HEK293 (cell line): ENCODE results near the gene OR5K4.

ENCODE experiments used
- CTCF ChIA-PET: fragments of 350-600 bp; formaldehyde crosslinking; extraction: SDS; loops from one replicate; lab custom pipeline; 2021; ENCODE audit warnings: antibody characterized with exemption; lab: Yijun Ruan, JAX
- POLR2A ChIA-PET: fragments of 300-600 bp; formaldehyde crosslinking; extraction: SDS; loops from one replicate; lab custom pipeline; 2020; ENCODE audit warnings: antibody characterized with exemption, inconsistent platforms; lab: Yijun Ruan, JAX
- H3K27ac ChIP-seq: fragments of 200-500 bp; sonication (Bioruptor generic); 2 replicates; pipeline ENCODE4 v1.5.1; 2014; ENCODE audit warnings: low read depth, low read length, control low read depth, inconsistent platforms; ENCODE audit errors: extremely low read depth
- H3K36me3 ChIP-seq, 2 experiments: fragments of 200-500 bp in 1 of 2; sonication (Bioruptor generic) in 1 of 2; 1 replicate in 1 of 2; 2 replicates in 1 of 2; pipeline ENCODE4 v1.5.1; 2014 to 2017; ENCODE audit warnings: inconsistent platforms in 2 of 2, low read length in 2 of 2; ENCODE audit not compliant: control insufficient read depth in 2 of 2, insufficient read depth in 1 of 2
- H3K4me1 ChIP-seq: fragments of 200-500 bp; sonication (Bioruptor generic); 2 replicates; pipeline ENCODE4 v1.5.1; 2014; ENCODE audit warnings: mild to moderate bottlenecking, low read length, inconsistent platforms; ENCODE audit not compliant: control insufficient read depth, insufficient read depth
- H3K4me3 ChIP-seq: 2 replicates; pipeline ENCODE4 v1.5.1; 2011; ENCODE audit warnings: low read depth, mild to moderate bottlenecking, control low read depth, low read length, moderate library complexity
- H3K9me3 ChIP-seq: fragments of 200-500 bp; sonication (Bioruptor generic); 2 replicates; pipeline ENCODE4 v1.5.1; 2014; ENCODE audit warnings: low read depth, low read length, inconsistent platforms; ENCODE audit not compliant: control insufficient read depth, insufficient read depth
- SALL2 ChIP-seq: fragments of 450-650 bp; formaldehyde crosslinking; IDR thresholded peaks from 2 replicates; pipeline ENCODE4 v1.5.0; 2017; ENCODE audit warnings: missing biosample characterization, mild to moderate bottlenecking, missing genetic modification characterization, borderline replicate concordance
- ZBTB17 ChIP-seq: fragments of 450-650 bp; formaldehyde crosslinking; IDR thresholded peaks from 2 replicates; pipeline ENCODE4 v1.5.1; 2016; ENCODE audit warnings: missing biosample characterization, missing genetic modification characterization
- ZBTB21 ChIP-seq: fragments of 450-650 bp; formaldehyde crosslinking; IDR thresholded peaks from 2 replicates; pipeline ENCODE4 v1.5.1; 2017; ENCODE audit warnings: missing biosample characterization, missing genetic modification characterization
- ZBTB8A ChIP-seq: fragments of 450-650 bp; formaldehyde crosslinking; IDR thresholded peaks from 2 replicates; pipeline ENCODE4 v1.5.1; 2016; ENCODE audit warnings: missing biosample characterization, missing genetic modification characterization
- ZNF133 ChIP-seq: fragments of 450-650 bp; formaldehyde crosslinking; IDR thresholded peaks from 2 replicates; pipeline ENCODE4 v1.5.1; 2016; ENCODE audit warnings: missing biosample characterization, missing genetic modification characterization
- ZNF19 ChIP-seq: fragments of 450-650 bp; formaldehyde crosslinking; IDR thresholded peaks from 2 replicates; pipeline ENCODE4; 2016; ENCODE audit warnings: missing biosample characterization, missing genetic modification characterization, low read depth
- ZNF248 ChIP-seq: fragments of 450-650 bp; formaldehyde crosslinking; IDR thresholded peaks from 2 replicates; pipeline ENCODE4 v1.5.1; 2017; ENCODE audit warnings: missing biosample characterization, missing genetic modification characterization
- ZNF37A ChIP-seq: fragments of 450-650 bp; IDR thresholded peaks from 2 replicates; pipeline ENCODE4 v1.5.1; 2018; ENCODE audit warnings: missing biosample characterization, missing genetic modification characterization
- ZNF423 ChIP-seq: fragments of 450-650 bp; formaldehyde crosslinking; IDR thresholded peaks from 2 replicates; pipeline ENCODE4 v1.5.1; 2016; ENCODE audit warnings: missing biosample characterization, missing genetic modification characterization
- ZNF433 ChIP-seq: fragments of 450-650 bp; formaldehyde crosslinking; IDR thresholded peaks from 2 replicates; pipeline ENCODE4 v1.5.1; 2016; ENCODE audit warnings: missing biosample characterization, missing genetic modification characterization, low read depth
- ZNF473 ChIP-seq: fragments of 450-650 bp; formaldehyde crosslinking; IDR thresholded peaks from 2 replicates; pipeline ENCODE4 v1.5.1; 2017; ENCODE audit warnings: missing biosample characterization, missing genetic modification characterization
- ZNF596 ChIP-seq: fragments of 450-650 bp; IDR thresholded peaks from 2 replicates; pipeline ENCODE4 v1.5.0; 2018; ENCODE audit warnings: missing biosample characterization, mild to moderate bottlenecking, missing genetic modification characterization, moderate library complexity
- ZNF658 ChIP-seq: fragments of 450-650 bp; formaldehyde crosslinking; IDR thresholded peaks from 2 replicates; pipeline ENCODE4; 2016; ENCODE audit warnings: missing biosample characterization, missing genetic modification characterization
- ZSCAN23 ChIP-seq: fragments of 450-650 bp; formaldehyde crosslinking; IDR thresholded peaks from 2 replicates; pipeline ENCODE4 v1.5.1; 2016; ENCODE audit warnings: missing biosample characterization, missing genetic modification characterization
- TF ChIP-seq, protein P1 (sequence below): fragments of 450-650 bp; formaldehyde crosslinking; IDR thresholded peaks from 2 replicates; pipeline ENCODE4 v1.5.1; 2016; ENCODE audit warnings: missing biosample characterization, missing genetic modification characterization, borderline replicate concordance
- TF ChIP-seq, protein P2 (sequence below): fragments of 450-650 bp; formaldehyde crosslinking; IDR thresholded peaks from 2 replicates; pipeline ENCODE4 v1.5.1; 2016; ENCODE audit warnings: missing biosample characterization, missing genetic modification characterization
- TF ChIP-seq, protein P3 (sequence below): fragments of 450-650 bp; formaldehyde crosslinking; IDR thresholded peaks from 2 replicates; pipeline ENCODE4 v1.5.1; 2017; ENCODE audit warnings: missing biosample characterization, missing genetic modification characterization
- TF ChIP-seq, protein P4 (sequence below): fragments of 450-650 bp; formaldehyde crosslinking; conservative IDR thresholded peaks from 2 replicates; pipeline ENCODE4 v1.5.1; 2016; ENCODE audit warnings: low read depth, missing biosample characterization, missing genetic modification characterization
- TF ChIP-seq, protein P5 (sequence below): fragments of 450-650 bp; formaldehyde crosslinking; IDR thresholded peaks from 2 replicates; pipeline ENCODE4 v1.5.1; 2016; ENCODE audit warnings: missing biosample characterization, missing genetic modification characterization
- TF ChIP-seq, protein P6 (sequence below): fragments of 450-650 bp; formaldehyde crosslinking; IDR thresholded peaks from 2 replicates; pipeline ENCODE4 v1.5.1; 2016; ENCODE audit warnings: missing biosample characterization, missing genetic modification characterization

The OR5K4 gene

DNA sequence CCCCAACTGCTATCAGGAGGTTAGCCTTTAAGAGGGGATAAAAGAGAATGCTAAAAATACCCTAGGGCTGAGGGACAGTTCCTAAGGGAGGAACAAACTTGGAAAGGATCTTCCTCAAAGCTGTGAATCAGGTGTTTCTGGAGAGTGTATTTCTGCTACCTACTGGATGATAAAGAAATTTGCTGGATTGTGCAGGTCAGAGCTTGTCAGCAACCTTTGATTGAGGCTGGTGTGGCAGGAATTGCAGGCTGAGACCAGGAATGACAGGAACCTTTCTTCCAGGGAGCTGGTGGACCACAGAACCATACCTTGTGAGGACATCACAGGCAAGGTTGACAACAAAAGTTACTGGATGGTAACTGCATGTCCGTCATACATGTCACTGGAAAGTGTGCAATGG is 14.6 kb upstream of the OR5K4 start:
- no peak for TF ChIP-seq ZBTB21
- TF ChIP-seq, protein P1, sequence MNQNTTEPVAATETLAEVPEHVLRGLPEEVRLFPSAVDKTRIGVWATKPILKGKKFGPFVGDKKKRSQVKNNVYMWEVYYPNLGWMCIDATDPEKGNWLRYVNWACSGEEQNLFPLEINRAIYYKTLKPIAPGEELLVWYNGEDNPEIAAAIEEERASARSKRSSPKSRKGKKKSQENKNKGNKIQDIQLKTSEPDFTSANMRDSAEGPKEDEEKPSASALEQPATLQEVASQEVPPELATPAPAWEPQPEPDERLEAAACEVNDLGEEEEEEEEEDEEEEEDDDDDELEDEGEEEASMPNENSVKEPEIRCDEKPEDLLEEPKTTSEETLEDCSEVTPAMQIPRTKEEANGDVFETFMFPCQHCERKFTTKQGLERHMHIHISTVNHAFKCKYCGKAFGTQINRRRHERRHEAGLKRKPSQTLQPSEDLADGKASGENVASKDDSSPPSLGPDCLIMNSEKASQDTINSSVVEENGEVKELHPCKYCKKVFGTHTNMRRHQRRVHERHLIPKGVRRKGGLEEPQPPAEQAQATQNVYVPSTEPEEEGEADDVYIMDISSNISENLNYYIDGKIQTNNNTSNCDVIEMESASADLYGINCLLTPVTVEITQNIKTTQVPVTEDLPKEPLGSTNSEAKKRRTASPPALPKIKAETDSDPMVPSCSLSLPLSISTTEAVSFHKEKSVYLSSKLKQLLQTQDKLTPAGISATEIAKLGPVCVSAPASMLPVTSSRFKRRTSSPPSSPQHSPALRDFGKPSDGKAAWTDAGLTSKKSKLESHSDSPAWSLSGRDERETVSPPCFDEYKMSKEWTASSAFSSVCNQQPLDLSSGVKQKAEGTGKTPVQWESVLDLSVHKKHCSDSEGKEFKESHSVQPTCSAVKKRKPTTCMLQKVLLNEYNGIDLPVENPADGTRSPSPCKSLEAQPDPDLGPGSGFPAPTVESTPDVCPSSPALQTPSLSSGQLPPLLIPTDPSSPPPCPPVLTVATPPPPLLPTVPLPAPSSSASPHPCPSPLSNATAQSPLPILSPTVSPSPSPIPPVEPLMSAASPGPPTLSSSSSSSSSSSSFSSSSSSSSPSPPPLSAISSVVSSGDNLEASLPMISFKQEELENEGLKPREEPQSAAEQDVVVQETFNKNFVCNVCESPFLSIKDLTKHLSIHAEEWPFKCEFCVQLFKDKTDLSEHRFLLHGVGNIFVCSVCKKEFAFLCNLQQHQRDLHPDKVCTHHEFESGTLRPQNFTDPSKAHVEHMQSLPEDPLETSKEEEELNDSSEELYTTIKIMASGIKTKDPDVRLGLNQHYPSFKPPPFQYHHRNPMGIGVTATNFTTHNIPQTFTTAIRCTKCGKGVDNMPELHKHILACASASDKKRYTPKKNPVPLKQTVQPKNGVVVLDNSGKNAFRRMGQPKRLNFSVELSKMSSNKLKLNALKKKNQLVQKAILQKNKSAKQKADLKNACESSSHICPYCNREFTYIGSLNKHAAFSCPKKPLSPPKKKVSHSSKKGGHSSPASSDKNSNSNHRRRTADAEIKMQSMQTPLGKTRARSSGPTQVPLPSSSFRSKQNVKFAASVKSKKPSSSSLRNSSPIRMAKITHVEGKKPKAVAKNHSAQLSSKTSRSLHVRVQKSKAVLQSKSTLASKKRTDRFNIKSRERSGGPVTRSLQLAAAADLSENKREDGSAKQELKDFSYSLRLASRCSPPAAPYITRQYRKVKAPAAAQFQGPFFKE = no peak
- TF ChIP-seq, protein P2, sequence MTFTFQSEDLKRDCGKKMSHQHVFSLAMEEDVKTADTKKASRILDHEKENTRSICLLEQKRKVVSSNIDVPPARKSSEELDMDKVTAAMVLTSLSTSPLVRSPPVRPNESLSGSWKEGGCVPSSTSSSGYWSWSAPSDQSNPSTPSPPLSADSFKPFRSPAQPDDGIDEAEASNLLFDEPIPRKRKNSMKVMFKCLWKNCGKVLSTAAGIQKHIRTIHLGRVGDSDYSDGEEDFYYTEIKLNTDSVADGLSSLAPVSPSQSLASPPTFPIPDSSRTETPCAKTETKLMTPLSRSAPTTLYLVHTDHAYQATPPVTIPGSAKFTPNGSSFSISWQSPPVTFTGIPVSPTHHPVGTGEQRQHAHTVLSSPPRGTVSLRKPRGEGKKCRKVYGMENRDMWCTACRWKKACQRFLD = no peak
- TF ChIP-seq, all 188 proteins: peak for 0
- ChIA-PET POLR2A (no interaction called here), CTCF (interaction anchor here (0.6 kb wide), 1 partner anchor 301 kb away, joined by 3 read pairs; no protein-coding TSS in a partner anchor)
- no peaks in the 10 kb centered on the region for H3K9me3 ChIP-seq
- no peaks in the 10 kb centered on the region for H3K36me3 ChIP-seq
- H3K4me3 ChIP-seq = no peak overlapping the region
- no peaks in the 10 kb centered on the region for H3K4me1 ChIP-seq
- no peak overlapping the region for H3K27ac ChIP-seq

DNA sequence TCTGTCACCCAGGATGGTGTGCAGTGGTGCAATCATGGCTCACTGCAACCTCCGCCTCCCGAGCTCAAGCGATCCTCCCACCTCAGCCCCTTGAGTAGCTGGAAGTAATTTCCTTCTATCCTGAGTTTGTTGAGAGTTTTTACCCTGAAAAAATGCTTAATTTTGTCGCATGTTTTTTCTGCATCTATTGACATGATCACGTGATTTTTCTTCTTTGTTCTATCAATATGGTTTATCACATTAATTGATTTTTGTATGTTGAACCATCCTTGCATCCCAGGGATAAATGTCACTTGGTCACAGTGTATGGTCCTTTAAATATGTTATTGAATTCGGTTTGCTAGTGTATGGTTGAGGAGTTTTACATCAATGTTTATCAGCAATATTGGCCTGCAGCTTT is 11.9 kb upstream of the OR5K4 start:
- ChIA-PET CTCF (interaction anchor here (3.4 kb wide), 1 partner anchor 302 kb away, joined by 11 read pairs; no protein-coding TSS in a partner anchor), POLR2A (no interaction called here)
- Histone ChIP-seq H3K4me1 (no peaks in the 10 kb centered on the region), H3K9me3 (no peaks in the 10 kb centered on the region), H3K27ac (no peak overlapping the region), H3K4me3 (no peak overlapping the region), H3K36me3 (no peaks in the 10 kb centered on the region)
- TF ChIP-seq, protein P3, sequence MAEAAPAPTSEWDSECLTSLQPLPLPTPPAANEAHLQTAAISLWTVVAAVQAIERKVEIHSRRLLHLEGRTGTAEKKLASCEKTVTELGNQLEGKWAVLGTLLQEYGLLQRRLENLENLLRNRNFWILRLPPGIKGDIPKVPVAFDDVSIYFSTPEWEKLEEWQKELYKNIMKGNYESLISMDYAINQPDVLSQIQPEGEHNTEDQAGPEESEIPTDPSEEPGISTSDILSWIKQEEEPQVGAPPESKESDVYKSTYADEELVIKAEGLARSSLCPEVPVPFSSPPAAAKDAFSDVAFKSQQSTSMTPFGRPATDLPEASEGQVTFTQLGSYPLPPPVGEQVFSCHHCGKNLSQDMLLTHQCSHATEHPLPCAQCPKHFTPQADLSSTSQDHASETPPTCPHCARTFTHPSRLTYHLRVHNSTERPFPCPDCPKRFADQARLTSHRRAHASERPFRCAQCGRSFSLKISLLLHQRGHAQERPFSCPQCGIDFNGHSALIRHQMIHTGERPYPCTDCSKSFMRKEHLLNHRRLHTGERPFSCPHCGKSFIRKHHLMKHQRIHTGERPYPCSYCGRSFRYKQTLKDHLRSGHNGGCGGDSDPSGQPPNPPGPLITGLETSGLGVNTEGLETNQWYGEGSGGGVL (tag by site-specific recombination) = no peak
- no peak for TF ChIP-seq ZNF37A (tag by site-specific recombination)
- no peak for TF ChIP-seq ZNF473 (tag by site-specific recombination)
- TF ChIP-seq ZBTB17 = no peak
- TF ChIP-seq ZNF433 (tag by site-specific recombination) = no peak
- TF ChIP-seq, protein P4, sequence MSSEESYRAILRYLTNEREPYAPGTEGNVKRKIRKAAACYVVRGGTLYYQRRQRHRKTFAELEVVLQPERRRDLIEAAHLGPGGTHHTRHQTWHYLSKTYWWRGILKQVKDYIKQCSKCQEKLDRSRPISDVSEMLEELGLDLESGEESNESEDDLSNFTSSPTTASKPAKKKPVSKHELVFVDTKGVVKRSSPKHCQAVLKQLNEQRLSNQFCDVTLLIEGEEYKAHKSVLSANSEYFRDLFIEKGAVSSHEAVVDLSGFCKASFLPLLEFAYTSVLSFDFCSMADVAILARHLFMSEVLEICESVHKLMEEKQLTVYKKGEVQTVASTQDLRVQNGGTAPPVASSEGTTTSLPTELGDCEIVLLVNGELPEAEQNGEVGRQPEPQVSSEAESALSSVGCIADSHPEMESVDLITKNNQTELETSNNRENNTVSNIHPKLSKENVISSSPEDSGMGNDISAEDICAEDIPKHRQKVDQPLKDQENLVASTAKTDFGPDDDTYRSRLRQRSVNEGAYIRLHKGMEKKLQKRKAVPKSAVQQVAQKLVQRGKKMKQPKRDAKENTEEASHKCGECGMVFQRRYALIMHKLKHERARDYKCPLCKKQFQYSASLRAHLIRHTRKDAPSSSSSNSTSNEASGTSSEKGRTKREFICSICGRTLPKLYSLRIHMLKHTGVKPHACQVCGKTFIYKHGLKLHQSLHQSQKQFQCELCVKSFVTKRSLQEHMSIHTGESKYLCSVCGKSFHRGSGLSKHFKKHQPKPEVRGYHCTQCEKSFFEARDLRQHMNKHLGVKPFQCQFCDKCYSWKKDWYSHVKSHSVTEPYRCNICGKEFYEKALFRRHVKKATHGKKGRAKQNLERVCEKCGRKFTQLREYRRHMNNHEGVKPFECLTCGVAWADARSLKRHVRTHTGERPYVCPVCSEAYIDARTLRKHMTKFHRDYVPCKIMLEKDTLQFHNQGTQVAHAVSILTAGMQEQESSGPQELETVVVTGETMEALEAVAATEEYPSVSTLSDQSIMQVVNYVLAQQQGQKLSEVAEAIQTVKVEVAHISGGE = no peak
- TF ChIP-seq ZSCAN23 (tag by site-specific recombination) = no peak
- TF ChIP-seq, protein P5, sequence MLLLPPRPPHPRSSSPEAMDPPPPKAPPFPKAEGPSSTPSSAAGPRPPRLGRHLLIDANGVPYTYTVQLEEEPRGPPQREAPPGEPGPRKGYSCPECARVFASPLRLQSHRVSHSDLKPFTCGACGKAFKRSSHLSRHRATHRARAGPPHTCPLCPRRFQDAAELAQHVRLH (tag by site-specific recombination) = no peak
- TF ChIP-seq SALL2 (tag by site-specific recombination) = no peak
- TF ChIP-seq ZNF19 (tag by site-specific recombination) = no peak
- TF ChIP-seq ZNF133 (tag by site-specific recombination) = no peak
- TF ChIP-seq ZNF423 (tag by site-specific recombination) = no peak
- no peak for TF ChIP-seq ZNF596 (tag by site-specific recombination)
- TF ChIP-seq ZNF658 (tag by site-specific recombination) = no peak
- TF ChIP-seq ZBTB8A (tag by site-specific recombination) = no peak
- TF ChIP-seq, protein P6, sequence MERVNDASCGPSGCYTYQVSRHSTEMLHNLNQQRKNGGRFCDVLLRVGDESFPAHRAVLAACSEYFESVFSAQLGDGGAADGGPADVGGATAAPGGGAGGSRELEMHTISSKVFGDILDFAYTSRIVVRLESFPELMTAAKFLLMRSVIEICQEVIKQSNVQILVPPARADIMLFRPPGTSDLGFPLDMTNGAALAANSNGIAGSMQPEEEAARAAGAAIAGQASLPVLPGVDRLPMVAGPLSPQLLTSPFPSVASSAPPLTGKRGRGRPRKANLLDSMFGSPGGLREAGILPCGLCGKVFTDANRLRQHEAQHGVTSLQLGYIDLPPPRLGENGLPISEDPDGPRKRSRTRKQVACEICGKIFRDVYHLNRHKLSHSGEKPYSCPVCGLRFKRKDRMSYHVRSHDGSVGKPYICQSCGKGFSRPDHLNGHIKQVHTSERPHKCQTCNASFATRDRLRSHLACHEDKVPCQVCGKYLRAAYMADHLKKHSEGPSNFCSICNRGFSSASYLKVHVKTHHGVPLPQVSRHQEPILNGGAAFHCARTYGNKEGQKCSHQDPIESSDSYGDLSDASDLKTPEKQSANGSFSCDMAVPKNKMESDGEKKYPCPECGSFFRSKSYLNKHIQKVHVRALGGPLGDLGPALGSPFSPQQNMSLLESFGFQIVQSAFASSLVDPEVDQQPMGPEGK (tag by site-specific recombination) = no peak
- TF ChIP-seq ZNF248 = no peak
